Naive B cell (primary cell): ENCODE measurements around the gene BHMT2. TPM values are rescaled to one million over a fixed set of nuclear protein-coding genes. Genes with fewer than 3 reads are reported as not detected.

Source experiments
- ATAC-seq, 2 donors: fragments of 150-1000 bp; cut with Tn5 transposase; 2 replicates each; pipeline ENCODE4 v1.10.0; 2021; ENCODE audit warnings: low read depth in 2 of 2, mild to moderate bottlenecking in 2 of 2, moderate library complexity in 2 of 2
- DNase-seq: peaks from one replicate; pipeline ENCODE4 v3.0.0; 2022
- H3K27ac Mint-ChIP-seq, 6 donors: one replicate each; pipeline ENCODE4 v1.8.0; 2020 to 2022; ENCODE audit warnings: mild to moderate bottlenecking in 6 of 6, mixed read lengths in 6 of 6, moderate library complexity in 5 of 6, inconsistent platforms in 2 of 6
- H3K27me3 Mint-ChIP-seq, 3 donors: one replicate each; pipeline ENCODE4 v1.8.0; 2021 to 2022; ENCODE audit warnings: mixed read lengths in 3 of 3, mild to moderate bottlenecking in 1 of 3
- H3K36me3 Mint-ChIP-seq, 2 donors: one replicate each; pipeline ENCODE4 v1.8.0; 2020 to 2022; ENCODE audit warnings: mixed read lengths in 2 of 2, inconsistent platforms in 1 of 2, mild to moderate bottlenecking in 1 of 2
- H3K4me1 Mint-ChIP-seq, 3 donors: one replicate each; pipeline ENCODE4 v1.8.0; 2020 to 2022; ENCODE audit warnings: mixed read lengths in 3 of 3, inconsistent platforms in 1 of 3, mild to moderate bottlenecking in 1 of 3, moderate library complexity in 1 of 3
- H3K4me3 Mint-ChIP-seq, 8 donors: one replicate each; pipeline ENCODE4 v1.8.0; 2020 to 2022; ENCODE audit warnings: mild to moderate bottlenecking in 8 of 8, mixed read lengths in 8 of 8, moderate library complexity in 8 of 8, inconsistent platforms in 2 of 8
- H3K9me3 Mint-ChIP-seq, 7 donors: one replicate each; pipeline ENCODE4 v1.8.0; 2020 to 2022; ENCODE audit warnings: mixed read lengths in 7 of 7, mild to moderate bottlenecking in 5 of 7, inconsistent platforms in 2 of 7, moderate library complexity in 1 of 7
- polyA plus RNA-seq, 6 donors: library from polyadenylated mRNA; unstranded; fragments of 300-500 nt; fragmentation: Illumina TruSeq; gene quantifications; one replicate each; pipeline ENCODE4 v1.2.3, GENCODE V29; 2021; ENCODE audit warnings: low read depth in 6 of 6

Gene BHMT2
- not detected for polyA plus RNA-seq

- peak within 1 kb of the TSS in 1 of 6 donors; percentile 37 for H3K27ac Mint-ChIP-seq
- peak within 1 kb of the TSS in 1 of 8 donors; percentile 50 for H3K4me3 Mint-ChIP-seq
Observed at GRCh38 chr5:79069488-79070349, at the start of gene BHMT2, which contains the start of gene DMGDH. Gene BHMT2, plus strand, starts transcription at chr5:79069767. Its CDS starts 16 bp downstream, at chr5:79069783. Gene DMGDH, minus strand, starts transcription at chr5:79069674. Its CDS starts 54 bp downstream, at chr5:79069620.

GRCh38 chr5:79020861-79021561, 48.6 kb upstream of the BHMT2 start:
- Mint-ChIP-seq H3K27ac (no peak overlapping the region), H3K9me3 (no peaks in the 10 kb centered on the region), H3K27me3 (peaks cover 51 to 61% (median 53%) of the 10 kb centered on the region in 3 donors), H3K4me3 (no peak overlapping the region), H3K36me3 (no peaks in the 10 kb centered on the region), H3K4me1 (peaks cover 9 to 24% (median 16%) of the 10 kb centered on the region in 3 donors)
- ATAC-seq (peak; percentile 56 to 63), DNase-seq (peak; percentile 20)

More at GRCh38 chr5:79069488-79070349, at the start of gene BHMT2, which contains the start of gene DMGDH:
- Mint-ChIP-seq H3K4me1 (peaks cover 0 to 2% (median 0%) of the 10 kb centered on the region in 3 donors), H3K9me3 (peaks cover 0 to 23% (median 4%) of the 10 kb centered on the region in 7 donors), H3K27me3 (peaks cover 34 to 50% (median 45%) of the 10 kb centered on the region in 3 donors), H3K36me3 (peaks cover 0 to 3% of the 10 kb centered on the region in 2 donors)
- ATAC-seq (no peak), DNase-seq (no peak)

- H3K9me3 Mint-ChIP-seq, result no peaks in the 10 kb centered on the region
- peaks cover 9 to 24% (median 16%) of the 10 kb centered on the region in 3 donors for H3K4me1 Mint-ChIP-seq
- no peak overlapping the region for H3K4me3 Mint-ChIP-seq
- H3K36me3 Mint-ChIP-seq, result no peaks in the 10 kb centered on the region
- no peak for ATAC-seq
- no peak for DNase-seq
- H3K27ac Mint-ChIP-seq, result no peak overlapping the region
- H3K27me3 Mint-ChIP-seq, result peaks cover 53 to 62% (median 57%) of the 10 kb centered on the region in 3 donors
Observed at GRCh38 chr5:79021753-79022152, 47.8 kb upstream of the BHMT2 start.

- Mint-ChIP-seq H3K9me3 (no peaks in the 10 kb centered on the region), H3K27ac (no peak overlapping the region), H3K36me3 (no peaks in the 10 kb centered on the region), H3K4me1 (peaks cover 9 to 24% (median 16%) of the 10 kb centered on the region in 3 donors), H3K27me3 (peaks cover 51 to 71% (median 53%) of the 10 kb centered on the region in 3 donors), H3K4me3 (no peak overlapping the region)
- ATAC-seq, result no peak
- no peak for DNase-seq
Observed at GRCh38 chr5:79022771-79023170, 46.8 kb upstream of the BHMT2 start.

- Mint-ChIP-seq H3K27me3 (peaks cover 50 to 71% (median 51%) of the 10 kb centered on the region in 3 donors), H3K4me1 (peaks cover 9 to 24% (median 16%) of the 10 kb centered on the region in 3 donors), H3K36me3 (no peaks in the 10 kb centered on the region), H3K9me3 (no peaks in the 10 kb centered on the region), H3K27ac (no peak overlapping the region), H3K4me3 (no peak overlapping the region)
- ATAC-seq (no peak), DNase-seq (no peak)
Observed at GRCh38 chr5:79023348-79023747, 46.2 kb upstream of the BHMT2 start.

- Mint-ChIP-seq H3K4me1 (peaks cover 9 to 24% (median 16%) of the 10 kb centered on the region in 3 donors), H3K27ac (no peak overlapping the region), H3K27me3 (peaks cover 46 to 71% (median 47%) of the 10 kb centered on the region in 3 donors), H3K9me3 (no peaks in the 10 kb centered on the region), H3K4me3 (no peak overlapping the region), H3K36me3 (no peaks in the 10 kb centered on the region)
- no peak for ATAC-seq
- DNase-seq, result no peak
Observed at GRCh38 chr5:79023947-79024346, 45.6 kb upstream of the BHMT2 start.

GRCh38 chr5:79025054-79025472, 44.5 kb upstream of the BHMT2 start:
- DNase-seq (peak; percentile 9), ATAC-seq (no peak)
- Mint-ChIP-seq H3K9me3 (no peaks in the 10 kb centered on the region), H3K36me3 (no peaks in the 10 kb centered on the region), H3K4me3 (peak overlapping the region in 6 of 8 donors; percentile 47 to 76 (median 62)), H3K27me3 (peaks cover 38 to 71% (median 40%) of the 10 kb centered on the region in 3 donors), H3K27ac (peak overlapping the region in 1 of 6 donors; percentile 59), H3K4me1 (peaks cover 9 to 24% (median 16%) of the 10 kb centered on the region in 3 donors)

- no peak overlapping the region for H3K4me3 Mint-ChIP-seq
- H3K9me3 Mint-ChIP-seq, result no peaks in the 10 kb centered on the region
- peaks cover 2 to 16% (median 8%) of the 10 kb centered on the region in 3 donors for H3K27me3 Mint-ChIP-seq
- ATAC-seq (no peak), DNase-seq (no peak)
- no peak overlapping the region for H3K27ac Mint-ChIP-seq
- H3K36me3 Mint-ChIP-seq, result no peaks in the 10 kb centered on the region
- H3K4me1 Mint-ChIP-seq, result no peaks in the 10 kb centered on the region
Observed at GRCh38 chr5:79030663-79031484, 38.7 kb upstream of the BHMT2 start.

GRCh38 chr5:79031485-79031867, 38.1 kb upstream of the BHMT2 start:
- H3K4me3 Mint-ChIP-seq, result no peak overlapping the region
- H3K36me3 Mint-ChIP-seq, result no peaks in the 10 kb centered on the region
- ATAC-seq (no peak), DNase-seq (no peak)
- peaks cover 0 to 12% (median 3%) of the 10 kb centered on the region in 3 donors for H3K27me3 Mint-ChIP-seq
- H3K9me3 Mint-ChIP-seq, result no peaks in the 10 kb centered on the region
- H3K27ac Mint-ChIP-seq, result no peak overlapping the region
- H3K4me1 Mint-ChIP-seq, result no peaks in the 10 kb centered on the region

- ATAC-seq, result no peak
- peaks cover 0 to 4% (median 0%) of the 10 kb centered on the region in 7 donors for H3K9me3 Mint-ChIP-seq
- no peak for DNase-seq
- H3K4me3 Mint-ChIP-seq, result no peak overlapping the region
- peaks cover 0 to 5% (median 0%) of the 10 kb centered on the region in 3 donors for H3K27me3 Mint-ChIP-seq
- no peaks in the 10 kb centered on the region for H3K36me3 Mint-ChIP-seq
- no peaks in the 10 kb centered on the region for H3K4me1 Mint-ChIP-seq
- H3K27ac Mint-ChIP-seq, result no peak overlapping the region
Observed at GRCh38 chr5:79032031-79032695, 37.4 kb upstream of the BHMT2 start.

- H3K27ac Mint-ChIP-seq, result no peak overlapping the region
- ATAC-seq, result no peak
Observed at GRCh38 chr5:79032782-79033181, 36.8 kb upstream of the BHMT2 start.

GRCh38 chr5:79035237-79035636, 34.3 kb upstream of the BHMT2 start:
- H3K9me3 Mint-ChIP-seq, result peaks cover 0 to 4% (median 1%) of the 10 kb centered on the region in 7 donors
- H3K36me3 Mint-ChIP-seq, result no peaks in the 10 kb centered on the region
- H3K4me3 Mint-ChIP-seq, result no peak overlapping the region
- DNase-seq (no peak), ATAC-seq (no peak)
- H3K4me1 Mint-ChIP-seq, result no peaks in the 10 kb centered on the region
- no peak overlapping the region for H3K27ac Mint-ChIP-seq
- no peaks in the 10 kb centered on the region for H3K27me3 Mint-ChIP-seq

More at GRCh38 chr5:79032782-79033181, 36.8 kb upstream of the BHMT2 start:
- no peaks in the 10 kb centered on the region for H3K4me1 Mint-ChIP-seq
- H3K9me3 Mint-ChIP-seq, result peaks cover 0 to 4% (median 0%) of the 10 kb centered on the region in 7 donors
- H3K27me3 Mint-ChIP-seq, result no peaks in the 10 kb centered on the region
- H3K4me3 Mint-ChIP-seq, result no peak overlapping the region
- no peaks in the 10 kb centered on the region for H3K36me3 Mint-ChIP-seq
- DNase-seq, result no peak
